ENCODE data around the gene AP5B1. TPM values are rescaled to one million over a fixed set of nuclear protein-coding genes. Genes with fewer than 3 reads are reported as not detected.

AP5B1 gene
- total RNA-seq, 4 donors from 2014 or later, result 15.4 to 32.8 (median 30.9) TPM

DNA sequence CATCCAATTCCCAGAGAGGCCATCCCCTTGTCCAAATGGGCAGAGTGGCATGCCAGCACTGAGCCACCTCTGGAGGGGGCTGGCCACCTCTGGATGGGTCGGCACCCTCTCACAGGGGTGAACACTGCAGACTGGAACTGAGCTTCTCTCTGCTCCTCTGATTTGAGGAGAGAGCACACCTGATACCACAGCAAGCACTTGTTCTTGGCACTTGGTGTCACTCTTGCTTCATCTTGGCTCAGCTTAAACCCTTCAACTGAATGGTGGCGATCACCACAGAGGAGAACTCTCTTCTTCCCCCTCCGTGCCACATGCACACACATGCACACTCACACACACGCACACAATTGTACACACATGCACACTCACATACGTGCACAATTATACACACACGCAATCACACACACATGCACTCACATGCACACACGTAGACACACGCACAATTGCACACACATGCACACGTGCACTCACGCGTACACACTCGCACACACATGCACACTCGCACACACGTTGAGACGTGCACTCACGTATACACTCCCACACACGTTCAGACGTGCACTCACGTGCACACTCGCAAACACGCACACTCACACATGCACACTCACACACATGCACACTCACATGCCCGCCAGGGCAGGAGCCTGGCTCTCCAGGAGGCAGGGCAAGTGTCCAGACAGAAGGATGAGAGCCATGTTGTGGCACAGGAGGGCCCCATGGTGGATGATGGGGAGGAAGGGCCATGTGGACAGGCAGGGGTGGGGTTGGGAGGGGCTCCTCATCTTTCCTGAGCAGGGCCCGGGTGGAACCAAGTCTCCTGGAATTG, 29.5 kb upstream of the AP5B1 start:
- TF ChIP-seq, protein P1, sequence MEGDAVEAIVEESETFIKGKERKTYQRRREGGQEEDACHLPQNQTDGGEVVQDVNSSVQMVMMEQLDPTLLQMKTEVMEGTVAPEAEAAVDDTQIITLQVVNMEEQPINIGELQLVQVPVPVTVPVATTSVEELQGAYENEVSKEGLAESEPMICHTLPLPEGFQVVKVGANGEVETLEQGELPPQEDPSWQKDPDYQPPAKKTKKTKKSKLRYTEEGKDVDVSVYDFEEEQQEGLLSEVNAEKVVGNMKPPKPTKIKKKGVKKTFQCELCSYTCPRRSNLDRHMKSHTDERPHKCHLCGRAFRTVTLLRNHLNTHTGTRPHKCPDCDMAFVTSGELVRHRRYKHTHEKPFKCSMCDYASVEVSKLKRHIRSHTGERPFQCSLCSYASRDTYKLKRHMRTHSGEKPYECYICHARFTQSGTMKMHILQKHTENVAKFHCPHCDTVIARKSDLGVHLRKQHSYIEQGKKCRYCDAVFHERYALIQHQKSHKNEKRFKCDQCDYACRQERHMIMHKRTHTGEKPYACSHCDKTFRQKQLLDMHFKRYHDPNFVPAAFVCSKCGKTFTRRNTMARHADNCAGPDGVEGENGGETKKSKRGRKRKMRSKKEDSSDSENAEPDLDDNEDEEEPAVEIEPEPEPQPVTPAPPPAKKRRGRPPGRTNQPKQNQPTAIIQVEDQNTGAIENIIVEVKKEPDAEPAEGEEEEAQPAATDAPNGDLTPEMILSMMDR (IDR thresholded peaks at IDR 0.05), result no peak
- ATAC-seq (ENCODE audit: low FRiP score), result no peak
- no peak for DNase-seq (ENCODE audit: low spot score)

DNA sequence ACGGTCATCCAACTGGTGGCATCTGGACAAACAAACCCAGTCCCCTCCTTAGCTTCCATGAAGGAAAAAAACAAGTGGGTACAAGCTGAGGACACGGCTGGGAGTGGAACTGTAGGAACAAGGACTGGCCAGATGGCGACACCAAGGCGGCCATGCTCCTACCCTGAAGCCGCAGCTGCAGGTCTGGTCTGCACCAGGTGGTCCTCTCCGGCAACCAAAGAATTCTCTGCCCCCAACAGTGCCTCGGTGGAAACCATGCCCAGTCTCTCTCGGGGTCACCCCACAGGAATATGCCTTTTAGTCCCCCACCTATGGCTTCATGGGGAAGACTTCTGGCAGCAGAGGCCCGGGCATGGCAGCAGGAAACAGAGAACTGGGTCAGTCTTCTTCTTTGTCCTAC, 28.7 kb upstream of the AP5B1 start:
- ATAC-seq (ENCODE audit: low FRiP score) (no peak), DNase-seq (ENCODE audit: low spot score) (no peak)
- TF ChIP-seq, protein P1 (IDR thresholded peaks at IDR 0.05), result no peak

DNA sequence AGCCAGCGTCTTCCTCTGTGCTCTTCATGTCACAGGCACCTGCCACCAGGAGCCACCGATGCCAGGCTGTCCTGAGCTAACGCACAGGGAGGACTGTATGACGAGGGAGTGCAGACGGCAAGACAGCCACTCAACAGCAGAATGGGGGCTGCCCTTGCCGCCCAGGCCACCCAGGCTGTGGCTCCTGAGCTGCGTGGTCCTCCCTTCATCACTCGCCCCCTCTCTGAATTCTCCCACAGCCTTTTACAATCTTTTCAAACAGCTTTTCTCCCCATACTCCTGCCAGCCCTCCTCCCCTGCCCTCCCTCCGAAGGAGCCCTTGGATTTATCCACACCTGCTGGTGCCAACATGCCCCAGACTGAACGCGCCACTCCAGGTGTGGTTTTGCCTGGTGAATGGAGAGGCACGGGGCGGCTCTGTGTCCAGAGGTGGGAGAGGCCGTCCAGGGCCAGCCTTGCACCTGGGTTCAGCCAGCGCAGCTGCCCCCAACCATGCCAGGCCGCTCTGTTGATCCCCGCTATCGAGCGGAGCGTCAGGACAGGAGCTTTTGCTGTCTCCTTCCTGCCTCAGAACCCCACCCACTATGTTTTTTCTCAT, 28.1 kb upstream of the AP5B1 start:
- no peak for ATAC-seq (ENCODE audit: low FRiP score)
- no peak for DNase-seq (ENCODE audit: low spot score)
- TF ChIP-seq, protein P1 (IDR thresholded peaks at IDR 0.05), result no peak

DNA sequence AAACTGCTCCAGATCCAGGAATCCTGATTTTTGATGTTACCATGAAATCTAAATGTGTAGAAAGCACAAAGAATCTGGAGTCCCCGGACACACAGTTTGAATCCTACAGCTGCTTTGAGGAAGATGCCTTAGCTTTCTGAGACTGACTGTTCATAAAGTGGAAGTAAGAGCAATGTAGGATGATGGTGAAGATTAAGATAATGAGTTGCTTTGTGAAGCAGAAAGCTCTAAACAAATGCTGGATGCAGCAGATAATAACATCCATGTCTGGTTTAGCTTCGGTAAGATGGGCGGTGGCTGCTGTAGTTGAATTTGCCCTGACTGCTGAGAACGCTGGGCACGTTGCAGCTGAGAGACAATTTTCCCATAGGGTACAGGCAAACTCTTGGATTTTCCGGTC, 26.2 kb upstream of the AP5B1 start:
- ATAC-seq (ENCODE audit: low FRiP score) (no peak), DNase-seq (ENCODE audit: low spot score) (no peak)
- TF ChIP-seq, protein P1 (IDR thresholded peaks at IDR 0.05), result no peak

DNA sequence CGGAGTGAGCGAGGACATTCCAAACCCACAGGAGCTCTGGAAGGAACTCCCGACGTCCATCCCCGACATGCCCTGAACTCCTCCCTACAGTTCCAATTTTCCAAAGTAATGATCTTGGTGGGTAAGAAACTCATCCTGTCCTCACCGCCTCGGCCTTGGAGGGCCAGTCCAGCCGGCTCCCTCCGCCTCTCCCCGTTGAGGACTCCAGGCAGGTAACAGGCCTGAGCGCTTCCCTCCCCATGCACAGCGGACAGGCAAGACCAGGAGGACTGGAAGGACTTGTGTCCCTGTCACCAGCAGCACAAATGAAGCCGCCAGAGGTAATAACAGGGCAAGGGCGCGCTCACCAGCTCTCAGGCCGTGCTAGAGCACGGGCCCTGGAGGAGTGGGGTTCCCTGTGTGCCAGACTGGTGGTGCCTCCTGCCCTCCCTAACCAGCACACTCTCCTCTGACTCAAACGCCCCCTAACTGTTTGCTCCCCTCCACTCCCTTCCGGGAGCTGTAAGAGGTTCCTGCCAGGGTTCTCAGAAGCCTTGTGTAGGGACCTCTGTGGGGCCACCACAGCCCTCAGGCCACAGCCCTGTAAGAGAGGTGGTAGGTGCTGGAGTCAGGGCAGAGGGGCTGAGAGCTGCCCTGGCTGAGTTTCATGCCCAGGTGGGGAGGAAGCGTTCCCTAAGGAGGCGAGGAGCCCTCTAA, 23.2 kb upstream of the AP5B1 start:
- ATAC-seq (ENCODE audit: low FRiP score) (no peak), DNase-seq (ENCODE audit: low spot score) (no peak)
- TF ChIP-seq, protein P1 (IDR thresholded peaks at IDR 0.05), result no peak

DNA sequence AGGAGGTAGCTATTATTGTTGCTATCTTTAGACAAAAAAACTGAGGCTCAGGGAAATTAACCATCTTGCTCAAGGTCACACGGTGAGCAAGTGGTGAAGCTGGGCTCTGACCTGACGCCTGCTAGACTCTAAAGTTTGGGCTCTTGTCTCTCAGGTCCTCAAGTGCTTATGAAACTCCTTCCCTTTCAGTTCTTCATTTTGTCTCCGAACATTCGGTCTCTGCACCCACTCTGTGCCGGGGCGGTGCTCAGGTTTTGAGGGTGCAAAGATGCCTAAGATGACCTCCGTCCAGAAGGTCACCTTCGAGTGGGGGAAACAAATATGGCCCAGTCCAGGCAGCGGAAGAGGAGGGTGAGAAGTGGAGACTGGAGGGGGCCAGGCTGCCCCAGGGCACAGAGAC, 22.1 kb upstream of the AP5B1 start:
- DNase-seq (ENCODE audit: low spot score) (no peak), ATAC-seq (ENCODE audit: low FRiP score) (no peak)
- TF ChIP-seq, protein P1 (IDR thresholded peaks at IDR 0.05), result no peak

Data from omental fat pad (tissue), 4 donors.